ENCODE data around the gene KIT. TPM values are rescaled to one million over a fixed set of nuclear protein-coding genes. Genes with fewer than 3 reads are reported as not detected.

Gene KIT
- total and polyA plus RNA-seq, 2 experiments from 2014 or later = 2.7 to 4.1 TPM

GRCh38 chr4:54745031-54745770 lies 87.4 kb downstream of the KIT start:
- TF ChIP-seq EZH2phosphoT487 (IDR thresholded peaks at IDR 0.05; ENCODE audit: low read depth, severe bottlenecking, unreplicated experiment) (no peak), EZH2 (IDR thresholded peaks at IDR 0.05; ENCODE audit: borderline replicate concordance) (no peak), CTCF (IDR thresholded peaks at IDR 0.05; ENCODE audit: poor library complexity) (no peak)
- Histone ChIP-seq H3K36me3 (replicated peaks; ENCODE audit: insufficient read depth, low read depth) (no peaks in the 10 kb centered on the region), H3K9me3 (ENCODE audit: low read depth) (no peaks in the 10 kb centered on the region), H3K27ac (no peak overlapping the region), H3K79me2 (no peaks in the 10 kb centered on the region), H3K4me2 (no peak overlapping the region), H3K27me3 (no peaks in the 10 kb centered on the region), H3K9me2 (replicated peaks; ENCODE audit: insufficient read depth) (no peaks in the 10 kb centered on the region), H2AFZ (no peak overlapping the region), H3K4me3 (no peak overlapping the region), H4K20me1 (ENCODE audit: insufficient read depth, poor library complexity, severe bottlenecking) (no peaks in the 10 kb centered on the region), H3K4me1 (ENCODE audit: insufficient read depth) (no peaks in the 10 kb centered on the region)
- WGBS (ENCODE audit: low lambda C conversion rate, missing lambda C conversion rate) = 94% methylated on average over 2 of the region's 2 CpGs
- DNase-seq (ENCODE audit: low spot score) = no peak

- Histone ChIP-seq H3K4me2 (no peak overlapping the region), H3K27ac (no peak overlapping the region), H3K27me3 (no peaks in the 10 kb centered on the region), H3K36me3 (replicated peaks; ENCODE audit: insufficient read depth, low read depth) (no peaks in the 10 kb centered on the region), H2AFZ (no peak overlapping the region), H4K20me1 (ENCODE audit: insufficient read depth, poor library complexity, severe bottlenecking) (no peaks in the 10 kb centered on the region), H3K4me1 (ENCODE audit: insufficient read depth) (no peaks in the 10 kb centered on the region), H3K9me3 (ENCODE audit: low read depth) (no peaks in the 10 kb centered on the region), H3K4me3 (no peak overlapping the region), H3K9me2 (replicated peaks; ENCODE audit: insufficient read depth) (no peaks in the 10 kb centered on the region), H3K79me2 (no peaks in the 10 kb centered on the region)
- TF ChIP-seq EZH2 (IDR thresholded peaks at IDR 0.05; ENCODE audit: borderline replicate concordance) = no peak
- TF ChIP-seq CTCF (IDR thresholded peaks at IDR 0.05; ENCODE audit: poor library complexity) = no peak
- no peak for TF ChIP-seq EZH2phosphoT487 (IDR thresholded peaks at IDR 0.05; ENCODE audit: low read depth, severe bottlenecking, unreplicated experiment)
- 73% methylated on average over 2 of the region's 2 CpGs for WGBS (ENCODE audit: low lambda C conversion rate, missing lambda C conversion rate)
- DNase-seq (ENCODE audit: low spot score) = no peak
Measured at GRCh38 chr4:54746218-54746617, 88.5 kb downstream of the KIT start.

GRCh38 chr4:54750341-54750740 lies 92.6 kb downstream of the KIT start:
- no peak overlapping the region for H3K4me2 ChIP-seq
- H3K9me3 ChIP-seq (ENCODE audit: low read depth) = no peaks in the 10 kb centered on the region
- H3K27me3 ChIP-seq = no peaks in the 10 kb centered on the region
- H3K79me2 ChIP-seq = no peaks in the 10 kb centered on the region
- no peak for DNase-seq (ENCODE audit: low spot score)
- TF ChIP-seq EZH2 (IDR thresholded peaks at IDR 0.05; ENCODE audit: borderline replicate concordance) (no peak), EZH2phosphoT487 (IDR thresholded peaks at IDR 0.05; ENCODE audit: low read depth, severe bottlenecking, unreplicated experiment) (no peak), CTCF (IDR thresholded peaks at IDR 0.05; ENCODE audit: poor library complexity) (no peak)
- no peaks in the 10 kb centered on the region for H3K36me3 ChIP-seq (replicated peaks; ENCODE audit: insufficient read depth, low read depth)
- no peak overlapping the region for H2AFZ ChIP-seq
- H3K4me1 ChIP-seq (ENCODE audit: insufficient read depth) = no peaks in the 10 kb centered on the region
- no peak overlapping the region for H3K27ac ChIP-seq
- no peaks in the 10 kb centered on the region for H4K20me1 ChIP-seq (ENCODE audit: insufficient read depth, poor library complexity, severe bottlenecking)
- H3K4me3 ChIP-seq = no peak overlapping the region
- no peaks in the 10 kb centered on the region for H3K9me2 ChIP-seq (replicated peaks; ENCODE audit: insufficient read depth)
